ENCODE data around the gene HDAC10.

The HDAC10 gene

GRCh38 chr22:50253941-50254340 is 2.9 kb upstream of the HDAC10 start:
- no peak for DNase-seq

GRCh38 chr22:50253046-50253915 is 2.2 kb upstream of the HDAC10 start:
- no peak for DNase-seq

- DNase-seq: peak in 1 of 2 experiments; percentile 40
Observed at GRCh38 chr22:50252082-50253045, 1.3 kb upstream of the HDAC10 start.

GRCh38 chr22:50251477-50252081 is 514 bp upstream of the HDAC10 start:
- DNase-seq: peak in 1 of 2 experiments; percentile 43

DNA sequence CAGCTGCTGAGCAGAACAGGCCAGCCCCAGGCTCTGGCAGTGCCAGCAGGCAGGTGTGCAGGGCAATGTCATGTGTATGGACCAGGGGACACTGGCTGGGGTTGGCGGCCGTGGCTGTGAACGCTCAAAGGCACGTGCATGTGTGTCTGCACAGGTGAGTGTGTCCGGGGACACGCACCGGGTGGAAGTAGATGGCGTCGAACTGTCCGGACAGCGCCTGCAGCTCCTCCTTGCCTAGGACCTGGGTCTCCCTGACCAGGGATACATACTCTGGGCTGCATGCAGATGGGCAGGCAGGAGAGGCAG is 863 bp downstream of the HDAC10 start:
- no peak for DNase-seq

DNA sequence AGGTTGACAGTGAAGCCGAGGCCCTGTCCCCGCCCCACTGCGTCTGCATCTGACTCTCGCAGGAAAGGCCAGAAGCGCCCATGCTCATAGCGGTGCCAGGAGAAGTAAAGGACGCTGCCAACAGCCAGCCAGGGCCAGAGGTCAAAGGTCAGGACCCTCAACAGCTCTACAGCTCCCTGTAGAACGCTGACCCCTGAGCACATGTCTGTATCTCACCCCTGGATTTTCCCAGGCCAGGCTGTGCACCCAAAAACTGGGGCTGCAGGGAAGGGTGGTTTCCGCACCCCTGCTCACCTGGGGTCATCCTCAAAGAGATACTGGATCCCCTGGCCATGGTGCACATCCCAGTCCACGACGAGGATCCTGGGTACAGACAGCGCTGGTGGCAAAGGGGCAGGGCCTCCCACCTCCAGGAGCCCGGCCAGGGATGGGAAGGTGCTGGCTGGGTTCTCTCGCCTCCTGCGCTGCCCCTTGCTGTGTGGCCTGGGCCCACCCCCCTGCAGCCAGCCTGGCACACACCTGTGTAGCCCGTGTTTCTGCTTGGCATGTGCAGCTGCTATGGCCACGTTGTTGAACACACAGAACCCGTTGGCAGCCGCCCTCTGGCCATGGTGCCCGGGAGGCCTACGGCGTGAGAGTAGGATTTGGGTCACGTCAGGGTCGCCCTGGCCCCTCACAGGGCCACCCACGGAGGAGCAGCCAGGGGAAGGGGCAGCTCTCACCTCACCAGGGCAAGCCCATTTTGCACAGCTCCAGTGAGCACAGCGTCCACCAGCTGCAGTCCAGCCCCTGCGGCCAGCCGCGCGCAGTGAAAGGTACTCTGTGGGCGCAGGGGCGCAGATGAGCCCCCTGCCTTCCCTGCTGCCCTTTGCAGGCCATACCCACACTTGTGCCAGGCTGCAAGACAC is 1.5 kb downstream of the HDAC10 start:
- DNase-seq: no peak

- DNase-seq: no peak
Observed at GRCh38 chr22:50248196-50249081, 2.6 kb downstream of the HDAC10 start.

- peak; percentile 49 to 62 for DNase-seq
Observed at GRCh38 chr22:50247748-50248147, 3.3 kb downstream of the HDAC10 start.

DNA sequence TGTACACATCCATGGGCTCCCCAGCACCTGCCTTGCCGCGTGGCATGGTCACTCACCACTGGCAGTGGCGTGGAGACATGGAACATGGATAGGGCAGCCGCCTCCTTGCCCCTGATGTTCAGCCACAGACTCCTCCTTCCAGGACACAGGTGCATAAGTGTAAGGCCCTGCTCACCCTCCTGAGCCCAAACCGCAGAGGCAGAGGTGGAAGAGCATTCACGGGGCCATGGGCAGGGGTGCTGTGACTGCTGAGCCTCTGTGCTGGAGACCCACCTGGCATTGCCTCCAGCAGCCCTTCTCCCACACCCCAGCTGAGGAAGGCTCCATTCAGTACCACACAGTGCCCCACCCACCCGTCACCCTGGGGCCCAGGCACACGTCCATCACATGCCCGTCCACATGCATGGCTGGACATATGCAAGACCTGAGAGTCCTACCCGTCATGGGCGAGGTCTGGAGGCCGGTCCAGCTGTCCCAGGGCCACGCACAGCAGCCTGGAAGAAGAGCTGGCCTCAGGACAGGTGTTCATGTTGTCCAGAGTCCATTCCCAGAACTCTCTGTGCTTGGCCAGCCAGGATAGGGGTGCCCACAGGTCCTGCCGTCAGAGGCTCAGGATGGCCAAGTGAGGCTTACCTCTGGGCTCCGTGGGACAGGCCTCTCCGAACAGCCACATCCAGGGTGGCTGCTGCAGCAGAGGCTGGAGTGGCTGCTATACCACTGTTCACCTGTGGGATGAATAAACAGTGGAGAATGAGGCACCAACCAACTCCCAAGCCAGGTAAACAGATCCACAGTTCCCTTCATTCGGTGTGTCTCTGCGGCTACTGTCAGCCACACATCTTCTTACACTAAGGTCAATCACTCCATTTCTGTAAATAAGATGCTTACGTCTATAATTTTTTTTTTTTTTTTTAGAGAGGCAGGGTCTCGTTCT is 4.6 kb downstream of the HDAC10 start:
- no peak for DNase-seq

- DNase-seq: no peak
Observed at GRCh38 chr22:50245214-50246072, 5.6 kb downstream of the HDAC10 start.

DNA sequence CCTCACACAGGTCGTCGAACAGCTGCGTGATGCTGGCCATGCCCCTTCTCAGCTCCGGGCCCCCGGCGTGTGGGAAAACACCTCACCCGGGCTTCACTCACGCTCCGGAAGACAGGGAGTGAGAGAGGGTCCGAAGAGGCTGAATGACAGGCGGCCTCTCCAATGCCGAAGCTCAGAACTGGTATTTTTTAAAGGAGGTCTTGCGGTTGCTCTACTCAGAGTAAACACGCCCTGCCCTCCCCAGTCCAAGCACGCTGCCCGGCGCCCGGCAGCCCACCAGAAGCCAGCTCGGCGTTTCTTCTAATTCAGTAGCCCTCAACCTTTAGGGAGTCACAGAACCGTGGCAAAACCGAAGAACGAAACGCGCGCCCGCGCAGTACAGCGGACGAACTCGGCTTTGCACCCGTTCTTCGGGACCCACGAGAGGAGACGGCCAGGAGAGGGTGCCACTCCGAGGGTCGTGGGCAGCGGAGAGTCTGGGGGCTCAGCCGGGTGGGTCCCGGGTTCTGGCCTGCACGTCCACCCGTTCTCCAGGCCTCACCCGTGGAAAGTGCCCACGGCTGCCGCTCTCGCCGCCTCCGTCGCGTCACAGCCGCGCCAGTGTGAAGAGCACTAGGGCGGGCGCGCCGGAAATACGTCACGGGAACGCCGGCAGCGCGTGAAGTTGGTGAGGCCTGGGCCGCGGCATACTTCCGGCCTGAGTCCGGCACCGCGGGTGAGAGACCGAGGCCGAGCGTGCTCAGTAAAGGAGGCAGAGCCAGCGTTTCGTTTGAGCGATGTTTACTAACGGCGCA is 6.4 kb downstream of the HDAC10 start, which contains the start of gene TUBGCP6:
TSS of gene TUBGCP6 (minus strand) at position 604 of the 794 bp plus-strand sequence. CDS start at position 40, 564 bp downstream.
- DNase-seq: peak; percentile 85 to 91

- DNase-seq: no peak
Observed at GRCh38 chr22:50243685-50244419, 7.2 kb downstream of the HDAC10 start.

DNA sequence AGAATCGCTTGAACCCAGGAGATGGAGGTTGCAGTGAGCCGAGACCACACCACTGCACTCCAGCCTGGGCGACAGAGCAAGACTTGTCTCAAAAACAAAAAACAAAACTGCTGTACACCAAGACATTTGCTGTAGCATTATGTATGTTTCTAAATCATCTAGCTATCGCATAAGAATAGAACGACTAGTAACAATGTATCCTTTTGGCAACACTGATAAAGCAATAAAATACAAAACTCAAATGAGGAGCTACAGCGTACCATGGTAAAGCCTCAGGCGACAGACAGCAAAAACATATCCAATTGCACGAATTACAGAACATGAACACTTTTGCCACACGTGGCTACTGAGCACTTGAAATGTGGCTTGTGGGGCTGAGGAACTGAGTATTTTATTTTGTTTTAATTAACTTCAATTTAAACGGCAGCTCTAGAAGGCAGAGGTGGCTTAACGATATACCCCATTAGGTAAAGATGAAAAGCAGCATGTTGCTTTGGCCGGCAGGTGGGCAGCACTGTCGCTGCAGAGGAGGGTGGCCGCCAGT is 8.6 kb downstream of the HDAC10 start:
- DNase-seq: no peak

DNA sequence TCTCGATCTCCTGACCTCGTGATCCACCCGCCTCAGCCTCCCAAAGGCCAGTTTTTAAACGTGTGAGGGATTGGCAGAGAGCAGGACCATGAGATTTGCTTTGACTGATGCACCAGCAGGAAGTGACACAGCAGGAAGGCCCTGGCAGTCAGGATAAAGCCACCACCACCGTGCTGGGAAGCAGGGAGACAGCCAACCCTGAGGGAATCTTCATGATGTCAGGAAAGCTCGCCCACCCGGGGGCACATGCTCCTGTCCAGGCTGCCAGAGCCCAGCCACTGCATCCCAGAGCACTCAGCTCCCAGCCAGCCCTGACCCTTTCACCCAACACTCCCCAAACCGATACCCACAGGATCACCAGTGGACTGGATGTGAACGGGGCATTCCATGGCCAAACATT is 12.3 kb downstream of the HDAC10 start:
- DNase-seq: no peak

- DNase-seq: no peak
Observed at GRCh38 chr22:50236731-50237409, 14.2 kb downstream of the HDAC10 start.

GRCh38 chr22:50233223-50233622 is 17.8 kb downstream of the HDAC10 start:
- no peak for DNase-seq
